Testis (tissue), 2 donors: ENCODE measurements around the gene CNTN2.

Source experiments
- POLR2A ChIP-seq: fragments of 450-650 bp; IDR thresholded peaks from one replicate; pipeline ENCODE4 v1.6.1; 2017; ENCODE audit warnings: antibody characterized with exemption, mild to moderate bottlenecking, moderate library complexity
- TF ChIP-seq, protein P1 (sequence below), 3 experiments: fragments of 450-650 bp in 2 of 3; fragments of 200-600 bp in 1 of 3; sonication (generic) in 1 of 3; IDR thresholded peaks; one replicate each; pipeline ENCODE4 v1.5.1; 2016 to 2019; ENCODE audit warnings: antibody characterized with exemption in 3 of 3, mild to moderate bottlenecking in 2 of 3, moderate library complexity in 1 of 3

DNA sequence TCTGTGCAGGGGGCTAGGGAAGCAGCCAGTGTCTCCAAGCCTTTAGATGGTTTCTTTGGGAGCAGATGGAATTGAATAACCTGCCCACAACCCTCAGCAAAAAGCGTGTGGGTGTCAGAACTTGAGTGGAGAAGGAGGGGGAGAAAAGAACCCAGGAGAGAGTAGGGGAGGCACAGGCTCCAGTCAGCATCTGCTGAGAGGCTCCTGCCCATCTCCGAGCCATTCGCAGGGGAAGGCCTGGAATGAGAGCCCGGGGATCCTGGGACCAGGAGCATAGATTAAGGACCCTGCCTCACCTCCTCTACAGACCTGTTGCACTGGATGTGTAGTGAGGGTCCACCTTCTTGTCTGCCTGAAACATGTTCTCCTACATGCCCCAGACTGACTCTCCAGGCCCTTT is 25.0 kb downstream of the CNTN2 start:
- TF ChIP-seq, protein P1, sequence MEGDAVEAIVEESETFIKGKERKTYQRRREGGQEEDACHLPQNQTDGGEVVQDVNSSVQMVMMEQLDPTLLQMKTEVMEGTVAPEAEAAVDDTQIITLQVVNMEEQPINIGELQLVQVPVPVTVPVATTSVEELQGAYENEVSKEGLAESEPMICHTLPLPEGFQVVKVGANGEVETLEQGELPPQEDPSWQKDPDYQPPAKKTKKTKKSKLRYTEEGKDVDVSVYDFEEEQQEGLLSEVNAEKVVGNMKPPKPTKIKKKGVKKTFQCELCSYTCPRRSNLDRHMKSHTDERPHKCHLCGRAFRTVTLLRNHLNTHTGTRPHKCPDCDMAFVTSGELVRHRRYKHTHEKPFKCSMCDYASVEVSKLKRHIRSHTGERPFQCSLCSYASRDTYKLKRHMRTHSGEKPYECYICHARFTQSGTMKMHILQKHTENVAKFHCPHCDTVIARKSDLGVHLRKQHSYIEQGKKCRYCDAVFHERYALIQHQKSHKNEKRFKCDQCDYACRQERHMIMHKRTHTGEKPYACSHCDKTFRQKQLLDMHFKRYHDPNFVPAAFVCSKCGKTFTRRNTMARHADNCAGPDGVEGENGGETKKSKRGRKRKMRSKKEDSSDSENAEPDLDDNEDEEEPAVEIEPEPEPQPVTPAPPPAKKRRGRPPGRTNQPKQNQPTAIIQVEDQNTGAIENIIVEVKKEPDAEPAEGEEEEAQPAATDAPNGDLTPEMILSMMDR (IDR thresholded peaks at IDR 0.05): no peak
- no peak for TF ChIP-seq POLR2A
